Measurements from ENCODE around the gene TRIP6. TPM values are rescaled to one million over a fixed set of nuclear protein-coding genes. Genes with fewer than 3 reads are reported as not detected.

Gene TRIP6
- total and polyA plus RNA-seq, 2 of the 8 experiments (the other 6 are each of a cell fraction or from before 2014, with no cell fraction given): 88.4 to 103 TPM

- Histone ChIP-seq H3K4ac (replicated peaks; ENCODE audit: insufficient read length, low read depth, low read length) (peak overlapping the region; percentile 71), H2BK12ac (ENCODE audit: low read depth, low read length) (peak overlapping the region; percentile 97; the same call in 1 of the 2 replicates), H2AFZ (ENCODE audit: low read length) (no peak overlapping the region), H3K27ac (ENCODE audit: low read depth, low read length) (peak overlapping the region; percentile 94), H4K91ac (replicated peaks; ENCODE audit: insufficient read length, low read length) (peak overlapping the region; percentile 96), H3K79me1 (ENCODE audit: low read depth, low read length) (peaks cover 7% of the 10 kb centered on the region; the same call in 1 of the 2 replicates), H2BK5ac (ENCODE audit: low read depth, low read length) (peak overlapping the region; percentile 94), H3K9ac (replicated peaks in 1 of 4; ENCODE audit: extremely low read depth in 1 of 4, low read depth in 3 of 4, low read length in 3 of 4) (peak overlapping the region in 3 of 4 experiments; percentile 39 to 91 (median 91); a peak in 4 of 7 replicates), H3K4me2 (ENCODE audit: insufficient read depth in 1 of 2, low read depth in 2 of 2, low read length in 2 of 2) (peak overlapping the region; percentile 73 to 91), H2BK15ac (ENCODE audit: low read length) (peak overlapping the region; percentile 92; the same call in 1 of the 2 replicates), H3K9me3 (ENCODE audit: insufficient read depth in 2 of 2, low read depth in 1 of 2, low read length in 1 of 2) (no peaks in the 10 kb centered on the region), H3K23me2 (ENCODE audit: low read depth, low read length) (peaks cover 6% of the 10 kb centered on the region; the same call in 1 of the 2 replicates), H3K56ac (replicated peaks; ENCODE audit: insufficient read length, low read depth, low read length) (peak overlapping the region; percentile 86), H4K20me1 (replicated peaks in 1 of 2; ENCODE audit: control insufficient read depth in 1 of 2, insufficient read depth in 2 of 2, low read length in 2 of 2) (no peaks in the 10 kb centered on the region), H4K8ac (ENCODE audit: extremely low read depth, insufficient read depth, low read length) (no peak overlapping the region), H3K79me2 (ENCODE audit: control insufficient read depth in 1 of 2, insufficient read depth in 2 of 2, low read length in 2 of 2) (peaks cover 0 to 18% of the 10 kb centered on the region in 2 experiments; a peak in 3 of 4 replicates), H3K18ac (ENCODE audit: extremely low read depth, low read length) (peak overlapping the region; percentile 83), H3K4me1 (replicated peaks in 1 of 4; ENCODE audit: control insufficient read depth in 3 of 4, insufficient read depth in 4 of 4, low read length in 3 of 4) (peaks cover 2 to 16% (median 11%) of the 10 kb centered on the region in 4 experiments), H2AK5ac (ENCODE audit: low read depth, low read length) (peak overlapping the region; percentile 98), H2BK120ac (replicated peaks; ENCODE audit: low read depth, low read length) (peak overlapping the region; percentile 9), H3K27me3 (replicated peaks in 1 of 4; ENCODE audit: control insufficient read depth in 3 of 4, extremely low read depth in 1 of 4, insufficient read depth in 3 of 4, low read length in 3 of 4) (no peaks in the 10 kb centered on the region), H3K14ac (ENCODE audit: insufficient read length) (no peak overlapping the region), H3K23ac (ENCODE audit: insufficient read length) (no peak overlapping the region), H4K5ac (ENCODE audit: insufficient read length, low read depth, low read length) (peak overlapping the region; percentile 39), H2BK20ac (ENCODE audit: low read length) (no peak overlapping the region), H3K4me3 (ENCODE audit: extremely low read depth in 1 of 4, insufficient read depth in 2 of 4, low read depth in 3 of 4, low read length in 4 of 4) (peak overlapping the region in 3 of 4 experiments; percentile 68 to 93 (median 89); a peak in 5 of 8 replicates), H3K36me3 (ENCODE audit: control insufficient read depth in 2 of 4, insufficient read depth in 4 of 4, low read length in 3 of 4) (peaks cover 14 to 24% (median 18%) of the 10 kb centered on the region in 4 experiments)
- CTCF ChIA-PET (ENCODE audit: partially characterized antibody): interaction anchor here (0.9 kb wide), 1 partner anchor 15 kb away, joined by 3 read pairs; no protein-coding TSS in a partner anchor
- no peak for FAIRE-seq
- WGBS, 2 experiments (ENCODE audit: extremely low coverage in 1 of 2, insufficient coverage in 1 of 2, insufficient read length in 1 of 2, insufficient replicate concordance in 2 of 2, low coverage in 1 of 2, low lambda C conversion rate in 2 of 2, missing lambda C conversion rate in 1 of 2): 64% methylated on average over 5 of the region's 5 CpGs; no CpG with 5 or more reads in 1 of the 2 experiments
- DNase-seq (ENCODE audit: low read depth in 1 of 2, low spot score in 2 of 2): peak in 1 of 2 experiments; percentile 60
- POLR2A ChIA-PET (ENCODE audit: partially characterized antibody): interaction anchor here (0.8 to 15.1 kb wide), 11 partner anchors 8 to 161 kb away, joined by 3 to 313 read pairs (median 4); partner anchors contain the start of genes POP7, SLC12A9, SRRT and UFSP1
- TF ChIP-seq PHF8 (conservative IDR thresholded peaks at IDR 0.05; ENCODE audit: low read depth, low read length) (no peak), TBP (IDR thresholded peaks at IDR 0.05; ENCODE audit: low read depth, low read length) (no peak), MAFK (IDR thresholded peaks at IDR 0.05; ENCODE audit: low read depth, low read length) (no peak), FOSL1 (IDR thresholded peaks at IDR 0.05; ENCODE audit: insufficient read depth, low read depth, low read length) (no peak), TAF7 (optimal IDR thresholded peaks at IDR 0.05; ENCODE audit: borderline replicate concordance, low read depth, low read length) (no peak), SUZ12 (IDR thresholded peaks at IDR 0.05; ENCODE audit: low read length) (no peak), ZNF274 (IDR thresholded peaks at IDR 0.05; ENCODE audit: borderline replicate concordance, extremely low read depth, low read length) (no peak), EP300 (IDR thresholded peaks at IDR 0.05; ENCODE audit: borderline replicate concordance in 1 of 2, low read depth in 2 of 2, low read length in 2 of 2) (no peak), TEAD4 (IDR thresholded peaks at IDR 0.05; ENCODE audit: low read depth, low read length) (no peak), RFX5 (IDR thresholded peaks at IDR 0.05; ENCODE audit: borderline replicate concordance, low read depth, low read length) (no peak), CHD1 (IDR thresholded peaks at IDR 0.05; ENCODE audit: low read depth, low read length) (no peak), POU5F1 (IDR thresholded peaks at IDR 0.05; ENCODE audit: low read depth, low read length) (no peak), E2F6 (IDR thresholded peaks at IDR 0.05) (no peak)
These were observed 503 bp upstream of the TRIP6 start for GRCh38 chr7:100866729-100867039.
